Activated CD8-positive, alpha-beta memory T cell treated with anti-CD3 and anti-CD28 coated beads for 36 hours (primary cell): ENCODE results near the gene TNFRSF6B. TPM values are rescaled to one million over a fixed set of nuclear protein-coding genes. Genes with fewer than 3 reads are reported as not detected.
"Not testable (repeated sequence)": the region's sequence is repeated elsewhere in the genome, so short reads cannot be mapped to it uniquely, and the experiment has no call there.

Experiments used
- CTCF ChIA-PET: fragments of 350-600 bp; sonication (Branson Sonifier 250); formaldehyde crosslinking; loops from one replicate; lab custom pipeline; 2021; ENCODE audit warnings: antibody characterized with exemption; lab: Charles Lee
- POLR2A ChIA-PET: fragments of 350-600 bp; sonication (Branson Sonifier 250); formaldehyde crosslinking; loops from one replicate; lab custom pipeline; 2021; ENCODE audit warnings: antibody characterized with exemption; lab: Charles Lee
- total RNA-seq, 2 experiments: library from RNA; stranded (reverse); gene quantifications; one replicate each; pipeline ENCODE4 v1.2.3, GENCODE V29; 2021

The TNFRSF6B gene
- total RNA-seq, 2 experiments from 2014 or later = not detected

- ChIA-PET POLR2A (no interaction called here), CTCF (no interaction called here)
Measured at GRCh38 chr20:63714858-63715257, 18.4 kb downstream of the TNFRSF6B start.

- CTCF ChIA-PET = no interaction called here
- POLR2A ChIA-PET = interaction anchor here (0.7 to 1.2 kb wide), 2 partner anchors 20 to 42 kb away, joined by 5 to 6 read pairs; partner anchors contain the start of gene SLC2A4RG
Measured at GRCh38 chr20:63718996-63719395, 22.5 kb downstream of the TNFRSF6B start.

- POLR2A ChIA-PET = not testable (repeated sequence)
- CTCF ChIA-PET = interaction anchor here (0.9 kb wide), 1 partner anchor 15 kb away, joined by 4 read pairs; the partner anchor contains the start of genes ARFRP1 and ZGPAT
Measured at GRCh38 chr20:63722967-63723622, 26.6 kb downstream of the TNFRSF6B start.

- POLR2A ChIA-PET, CTCF ChIA-PET: not testable (repeated sequence)
Measured at GRCh38 chr20:63730189-63730733, 33.8 kb downstream of the TNFRSF6B start.

GRCh38 chr20:63731410-63731809 is 35.0 kb downstream of the TNFRSF6B start:
- CTCF ChIA-PET = interaction anchor here (0.7 kb wide), 1 partner anchor 11 kb away, joined by 3 read pairs; no protein-coding TSS in a partner anchor
- POLR2A ChIA-PET = interaction anchor here (0.7 kb wide), 1 partner anchor 132 kb away, joined by 4 read pairs; no protein-coding TSS in a partner anchor

GRCh38 chr20:63732118-63733095 is 36.0 kb downstream of the TNFRSF6B start:
- POLR2A ChIA-PET = no interaction called here
- CTCF ChIA-PET = interaction anchor here (1.2 kb wide), 1 partner anchor 17 kb away, joined by 3 read pairs; no protein-coding TSS in a partner anchor

- CTCF ChIA-PET = interaction anchor here (1.2 to 1.4 kb wide), 2 partner anchors 17 to 26 kb away, joined by 3 to 5 read pairs; partner anchors contain the start of gene ARFRP1
- POLR2A ChIA-PET = no interaction called here
Measured at GRCh38 chr20:63733117-63733516, 36.7 kb downstream of the TNFRSF6B start.

- ChIA-PET POLR2A (no interaction called here), CTCF (interaction anchor here (1.2 to 1.4 kb wide), 3 partner anchors 12 to 27 kb away, joined by 3 to 5 read pairs (median 3); partner anchors contain the start of gene ARFRP1)
Measured at GRCh38 chr20:63733579-63734081, 37.2 kb downstream of the TNFRSF6B start.

- CTCF ChIA-PET = interaction anchor here (1.2 to 1.4 kb wide), 3 partner anchors 13 to 27 kb away, joined by 3 to 5 read pairs (median 3); partner anchors contain the start of gene ARFRP1
- POLR2A ChIA-PET = interaction anchor here (3.0 kb wide), 1 partner anchor 26 kb away, joined by 17 read pairs; the partner anchor contains the start of genes ARFRP1 and ZGPAT
Measured at GRCh38 chr20:63734111-63734945, 37.9 kb downstream of the TNFRSF6B start.

- ChIA-PET POLR2A (interaction anchor here (3.0 kb wide), 1 partner anchor 27 kb away, joined by 17 read pairs; the partner anchor contains the start of genes ARFRP1 and ZGPAT), CTCF (interaction anchor here (1.1 to 2.1 kb wide), 4 partner anchors 14 to 197 kb away, joined by 3 to 8 read pairs (median 5); partner anchors contain the start of genes ARFRP1, PTK6 and ZGPAT)
Measured at GRCh38 chr20:63734946-63735858, 38.8 kb downstream of the TNFRSF6B start.

- POLR2A ChIA-PET = interaction anchor here (0.5 to 3.0 kb wide), 6 partner anchors 8 to 129 kb away, joined by 3 to 17 read pairs (median 4); partner anchors contain the start of genes ARFRP1, TPD52L2 and ZGPAT
- CTCF ChIA-PET = interaction anchor here (1.1 to 2.1 kb wide), 8 partner anchors 9 to 244 kb away, joined by 3 to 8 read pairs (median 4); partner anchors contain the start of genes ARFRP1, PTK6 and ZGPAT
Measured at GRCh38 chr20:63735859-63736718, 39.6 kb downstream of the TNFRSF6B start, which contains the start of gene LIME1. Gene LIME1 (plus strand): TSS chr20:63736664. CDS start chr20:63737550, 886 bp downstream.

GRCh38 chr20:63736893-63737694 is 40.6 kb downstream of the TNFRSF6B start:
- ChIA-PET CTCF (interaction anchor here (1.2 to 2.1 kb wide), 8 partner anchors 8 to 243 kb away, joined by 3 to 8 read pairs (median 4); partner anchors contain the start of genes ARFRP1, PTK6 and ZGPAT), POLR2A (interaction anchor here (1.0 to 3.0 kb wide), 3 partner anchors 29 to 128 kb away, joined by 3 to 17 read pairs (median 5); partner anchors contain the start of genes ARFRP1, TPD52L2 and ZGPAT)

- POLR2A ChIA-PET = interaction anchor here (3.0 kb wide), 1 partner anchor 30 kb away, joined by 17 read pairs; the partner anchor contains the start of genes ARFRP1 and ZGPAT
- CTCF ChIA-PET = interaction anchor here (1.2 to 2.1 kb wide), 2 partner anchors 200 to 240 kb away, joined by 3 to 8 read pairs; partner anchors contain the start of gene PTK6
Measured at GRCh38 chr20:63737695-63737944, 41.2 kb downstream of the TNFRSF6B start.
